ENCODE results near the gene ACR. TPM values are rescaled to one million over a fixed set of nuclear protein-coding genes. Genes with fewer than 3 reads are reported as not detected.
A peak's percentile ranks its signal among the peaks of the same experiment; 100 is the strongest.

The ACR gene
- total and polyA plus RNA-seq, 8 donors: 0.27 to 1.4 (median 0.56) TPM; not detected in 1

DNA sequence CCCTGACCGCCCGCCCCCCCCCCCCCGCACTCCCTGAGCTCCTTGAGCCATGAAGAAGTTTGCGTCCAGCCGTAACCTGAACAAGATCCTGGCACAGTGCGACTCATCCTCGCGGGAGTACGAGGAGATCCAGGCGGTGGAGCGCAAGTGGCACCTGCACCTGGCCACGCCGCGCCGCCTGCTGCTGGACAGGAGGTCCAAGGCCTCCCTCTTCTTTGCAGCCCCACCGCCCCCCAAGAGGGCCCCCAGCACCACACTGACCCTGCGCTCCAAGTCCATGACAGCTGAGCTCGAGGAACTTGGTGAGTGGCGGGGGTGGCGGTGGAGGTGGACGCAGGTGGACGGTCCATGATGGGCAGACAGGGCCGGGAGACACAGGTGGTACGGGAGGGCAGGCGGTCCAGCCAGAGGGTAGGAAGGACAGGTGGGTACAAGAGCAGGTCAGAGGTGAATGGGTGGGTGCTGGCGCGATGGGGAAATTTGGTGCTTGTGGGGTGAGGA is 32.1 kb upstream of the ACR start:
- Histone ChIP-seq H3K4me1 (peaks cover 4 to 8% of the 10 kb centered on the region in 2 donors), H3K27ac (no peak overlapping the region), H3K4me3 (no peak overlapping the region), H3K27me3 (no peaks in the 10 kb centered on the region), H3K36me3 (peaks cover 0 to 34% of the 10 kb centered on the region in 2 donors), H3K9me3 (no peaks in the 10 kb centered on the region)
- no peak for ATAC-seq
- TF ChIP-seq, protein P1, sequence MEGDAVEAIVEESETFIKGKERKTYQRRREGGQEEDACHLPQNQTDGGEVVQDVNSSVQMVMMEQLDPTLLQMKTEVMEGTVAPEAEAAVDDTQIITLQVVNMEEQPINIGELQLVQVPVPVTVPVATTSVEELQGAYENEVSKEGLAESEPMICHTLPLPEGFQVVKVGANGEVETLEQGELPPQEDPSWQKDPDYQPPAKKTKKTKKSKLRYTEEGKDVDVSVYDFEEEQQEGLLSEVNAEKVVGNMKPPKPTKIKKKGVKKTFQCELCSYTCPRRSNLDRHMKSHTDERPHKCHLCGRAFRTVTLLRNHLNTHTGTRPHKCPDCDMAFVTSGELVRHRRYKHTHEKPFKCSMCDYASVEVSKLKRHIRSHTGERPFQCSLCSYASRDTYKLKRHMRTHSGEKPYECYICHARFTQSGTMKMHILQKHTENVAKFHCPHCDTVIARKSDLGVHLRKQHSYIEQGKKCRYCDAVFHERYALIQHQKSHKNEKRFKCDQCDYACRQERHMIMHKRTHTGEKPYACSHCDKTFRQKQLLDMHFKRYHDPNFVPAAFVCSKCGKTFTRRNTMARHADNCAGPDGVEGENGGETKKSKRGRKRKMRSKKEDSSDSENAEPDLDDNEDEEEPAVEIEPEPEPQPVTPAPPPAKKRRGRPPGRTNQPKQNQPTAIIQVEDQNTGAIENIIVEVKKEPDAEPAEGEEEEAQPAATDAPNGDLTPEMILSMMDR (IDR thresholded peaks at IDR 0.05): no peak
- DNase-seq: peak in 1 of 4 donors; percentile 67
- intact Hi-C loops (cut with DNase I): no loop called here

DNA sequence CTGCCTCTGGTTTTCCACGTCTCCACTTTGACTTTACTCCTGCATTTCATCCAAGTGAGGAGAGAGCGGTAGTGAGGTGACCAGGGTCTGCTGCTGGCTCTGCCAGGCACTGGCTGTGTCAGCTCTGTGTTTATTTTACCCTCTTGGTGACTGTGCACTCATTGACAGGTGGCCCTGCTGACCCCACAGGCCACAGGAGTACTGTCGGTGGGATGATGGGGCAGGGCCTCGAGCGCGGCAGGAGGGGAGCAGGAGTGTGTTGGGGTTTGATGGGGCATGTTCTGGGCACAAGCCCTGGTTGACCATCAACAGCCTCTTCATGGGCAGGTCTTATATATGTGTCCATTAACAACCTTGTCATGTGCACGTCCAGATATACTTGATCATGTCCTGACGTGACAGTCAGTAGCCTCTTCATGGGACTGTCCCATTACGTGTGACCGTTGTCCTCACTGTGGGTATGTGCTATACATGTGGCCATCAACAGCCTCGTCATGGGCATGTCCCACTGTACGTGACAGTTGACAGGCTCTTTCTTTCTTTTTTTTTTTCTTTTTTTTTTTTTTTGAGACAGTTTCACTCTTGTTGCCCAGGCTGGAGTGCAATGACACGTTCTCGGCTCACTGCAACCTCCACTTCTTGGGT is 31.4 kb upstream of the ACR start:
- H3K4me1 ChIP-seq: peaks cover 4 to 8% of the 10 kb centered on the region in 2 donors
- no peaks in the 10 kb centered on the region for H3K27me3 ChIP-seq
- intact Hi-C loops (cut with DNase I): no loop called here
- peak in 1 of 4 donors; percentile 57 for DNase-seq
- no peak overlapping the region for H3K27ac ChIP-seq
- H3K36me3 ChIP-seq: peaks cover 0 to 34% of the 10 kb centered on the region in 2 donors
- ATAC-seq: no peak
- no peak overlapping the region for H3K4me3 ChIP-seq
- TF ChIP-seq, protein P1 (IDR thresholded peaks at IDR 0.05): no peak
- H3K9me3 ChIP-seq: no peaks in the 10 kb centered on the region

DNA sequence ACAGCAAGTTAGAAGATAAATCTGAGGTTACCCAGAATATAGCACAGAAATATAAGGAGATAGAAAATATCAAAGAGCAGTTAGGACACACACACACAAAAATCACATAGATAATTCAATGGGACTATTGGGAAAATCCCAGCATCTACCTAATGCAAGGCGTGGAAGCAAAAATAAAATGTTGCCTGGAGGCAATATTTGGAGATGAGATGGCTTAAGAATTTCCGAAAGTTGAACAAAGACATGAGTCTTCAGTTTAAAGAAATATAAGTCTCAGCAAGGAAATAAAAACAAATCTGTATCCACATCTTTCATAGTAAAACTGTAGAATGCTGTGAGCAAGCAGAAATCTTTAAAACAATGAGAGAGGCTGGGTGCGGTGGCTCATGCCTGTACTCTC is 29.5 kb upstream of the ACR start:
- Histone ChIP-seq H3K4me3 (no peak overlapping the region), H3K9me3 (no peaks in the 10 kb centered on the region), H3K36me3 (peaks cover 0 to 29% of the 10 kb centered on the region in 2 donors), H3K27me3 (no peaks in the 10 kb centered on the region), H3K27ac (no peak overlapping the region), H3K4me1 (peaks cover 4 to 14% of the 10 kb centered on the region in 2 donors)
- no peak for ATAC-seq
- no peak for DNase-seq
- intact Hi-C loops (cut with DNase I): no loop called here
- TF ChIP-seq, protein P1 (IDR thresholded peaks at IDR 0.05): no peak

DNA sequence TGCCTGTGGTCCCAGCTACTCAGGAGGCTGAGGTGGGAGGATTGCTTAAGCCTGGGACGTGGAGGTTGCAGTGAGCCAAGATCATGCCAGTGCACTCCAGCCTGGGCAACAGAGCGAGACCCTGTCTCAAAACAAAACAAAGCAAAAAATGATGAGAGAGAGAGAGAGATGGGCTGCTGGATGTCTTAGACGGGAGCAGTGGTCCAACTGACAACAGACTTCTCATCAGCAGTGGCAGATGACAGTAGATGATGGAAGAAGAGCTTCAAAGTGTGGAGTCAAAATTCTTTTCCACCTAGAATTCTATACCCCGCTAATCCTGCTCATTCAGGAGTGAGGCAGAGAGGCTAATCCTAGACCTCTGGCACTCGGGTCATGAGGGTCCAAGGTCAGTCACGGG is 29.0 kb upstream of the ACR start:
- ATAC-seq (no peak), DNase-seq (peak in 1 of 4 donors; percentile 3)
- no peak overlapping the region for H3K27ac ChIP-seq
- no peaks in the 10 kb centered on the region for H3K9me3 ChIP-seq
- TF ChIP-seq, protein P1 (IDR thresholded peaks at IDR 0.05): no peak
- H3K27me3 ChIP-seq: no peaks in the 10 kb centered on the region
- no peak overlapping the region for H3K4me3 ChIP-seq
- peaks cover 0 to 23% of the 10 kb centered on the region in 2 donors for H3K36me3 ChIP-seq
- peaks cover 4 to 14% of the 10 kb centered on the region in 2 donors for H3K4me1 ChIP-seq
- intact Hi-C loops (cut with DNase I): no loop called here

DNA sequence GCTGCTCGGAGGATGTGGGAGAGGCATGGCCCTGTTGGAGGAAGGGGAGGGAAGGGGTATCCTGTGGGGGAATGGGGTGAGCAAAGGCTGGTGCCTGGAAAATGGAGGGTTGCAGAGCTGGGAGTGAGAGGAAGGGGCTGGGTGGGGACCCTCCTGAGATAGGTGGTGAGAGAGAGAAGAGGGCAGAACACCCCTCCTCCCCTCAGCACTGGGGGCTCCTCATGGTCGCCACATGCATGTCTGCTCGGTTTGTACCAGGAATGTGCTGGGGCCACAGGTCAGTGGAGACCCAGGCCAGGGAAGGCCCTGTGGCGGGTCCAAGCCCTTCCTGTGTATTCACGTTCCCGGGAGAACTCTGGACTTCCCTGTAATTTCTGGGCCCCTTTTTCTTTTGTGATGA is 27.8 kb upstream of the ACR start:
- no peak for ATAC-seq
- TF ChIP-seq, protein P1 (IDR thresholded peaks at IDR 0.05): no peak
- no peak overlapping the region for H3K4me3 ChIP-seq
- no peak overlapping the region for H3K27ac ChIP-seq
- H3K9me3 ChIP-seq: no peaks in the 10 kb centered on the region
- peak in 1 of 4 donors; percentile 34 for DNase-seq
- H3K36me3 ChIP-seq: peaks cover 0 to 12% of the 10 kb centered on the region in 2 donors
- H3K4me1 ChIP-seq: peaks cover 3 to 14% of the 10 kb centered on the region in 2 donors
- H3K27me3 ChIP-seq: no peaks in the 10 kb centered on the region
- intact Hi-C loops (cut with DNase I): no loop called here
